SU-DHL-6 (cell line): ENCODE results near the gene FAM118A.

Experiments
- CTCF ChIP-seq: fragments of 200-600 bp; sonication (generic); IDR thresholded peaks from one replicate; pipeline ENCODE4 v1.5.1; 2017; ENCODE audit warnings: antibody characterized with exemption, mild to moderate bottlenecking, low read length, moderate library complexity; ENCODE audit not compliant: insufficient read depth, poor library complexity, severe bottlenecking
- EZH2phosphoT487 ChIP-seq: fragments of 200-600 bp; sonication (generic), shearing (Covaris generic); conservative IDR thresholded peaks from 2 replicates; pipeline ENCODE4 v1.6.1; 2018; ENCODE audit warnings: mild to moderate bottlenecking, antibody characterized with exemption, low read length, moderate library complexity, mixed read lengths

- TF ChIP-seq CTCF: no peak
- no peak for TF ChIP-seq EZH2phosphoT487
Observed at GRCh38 chr22:45262931-45263462, 46.7 kb upstream of the FAM118A start.
